Activated CD8-positive, alpha-beta T cell treated with anti-CD3 and anti-CD28 coated beads for 36 hours (primary cell): ENCODE data around the gene S1PR4. TPM values are rescaled to one million over a fixed set of nuclear protein-coding genes. Genes with fewer than 3 reads are reported as not detected.
"Not testable (repeated sequence)": the region's sequence is repeated elsewhere in the genome, so short reads cannot be mapped to it uniquely, and the experiment has no call there.

Experiments used
- ATAC-seq: fragments of 200-7000 bp; cut with Tn5 transposase; one replicate; pipeline ENCODE4 v1.10.0; 2021; ENCODE audit warnings: mild to moderate bottlenecking, moderate library complexity
- CTCF ChIA-PET: fragments of 350-600 bp; sonication (Branson Sonifier 250); formaldehyde crosslinking; loops from one replicate; lab custom pipeline; 2021; ENCODE audit warnings: antibody characterized with exemption; lab: Charles Lee
- POLR2A ChIA-PET: fragments of 350-600 bp; sonication (Branson Sonifier 250); formaldehyde crosslinking; loops from one replicate; lab custom pipeline; 2021; ENCODE audit warnings: antibody characterized with exemption; lab: Charles Lee
- DNase-seq: peaks from one replicate; pipeline ENCODE4 v3.0.0-alpha.2; 2020
- H3K27ac Mint-ChIP-seq: one replicate; pipeline ENCODE4 v1.8.0; 2021; ENCODE audit warnings: mild to moderate bottlenecking, mixed read lengths
- H3K27me3 Mint-ChIP-seq: one replicate; pipeline ENCODE4 v1.8.0; 2021; ENCODE audit warnings: mixed read lengths
- H3K36me3 Mint-ChIP-seq: one replicate; pipeline ENCODE4 v1.8.0; 2021; ENCODE audit warnings: low read depth, mixed read lengths
- H3K4me1 Mint-ChIP-seq: one replicate; pipeline ENCODE4 v1.8.0; 2021; ENCODE audit warnings: low read depth, mixed read lengths
- H3K4me3 Mint-ChIP-seq: one replicate; pipeline ENCODE4 v1.8.0; 2021; ENCODE audit warnings: mild to moderate bottlenecking, moderate library complexity, mixed read lengths
- H3K9me3 Mint-ChIP-seq: one replicate; pipeline ENCODE4 v1.8.0; 2021; ENCODE audit warnings: mixed read lengths
- intact Hi-C: fragments of 100-400 bp; cut with micrococcal nuclease; formaldehyde crosslinking; loops from one replicate; pipeline ENCODE4 v1.10.0; 2022
- total RNA-seq, 2 experiments: library from RNA; stranded (reverse); gene quantifications; one replicate each; pipeline ENCODE4 v1.2.3, GENCODE V29; 2021
- TF ChIP-seq, protein P1 (sequence below): fragments of 200-600 bp; IDR thresholded peaks from one replicate; pipeline ENCODE4 v1.8.0; 2022; ENCODE audit warnings: antibody characterized with exemption, mild to moderate bottlenecking

S1PR4 gene
- total RNA-seq, 2 experiments from 2014 or later, result 48.5 to 51.9 TPM

DNA sequence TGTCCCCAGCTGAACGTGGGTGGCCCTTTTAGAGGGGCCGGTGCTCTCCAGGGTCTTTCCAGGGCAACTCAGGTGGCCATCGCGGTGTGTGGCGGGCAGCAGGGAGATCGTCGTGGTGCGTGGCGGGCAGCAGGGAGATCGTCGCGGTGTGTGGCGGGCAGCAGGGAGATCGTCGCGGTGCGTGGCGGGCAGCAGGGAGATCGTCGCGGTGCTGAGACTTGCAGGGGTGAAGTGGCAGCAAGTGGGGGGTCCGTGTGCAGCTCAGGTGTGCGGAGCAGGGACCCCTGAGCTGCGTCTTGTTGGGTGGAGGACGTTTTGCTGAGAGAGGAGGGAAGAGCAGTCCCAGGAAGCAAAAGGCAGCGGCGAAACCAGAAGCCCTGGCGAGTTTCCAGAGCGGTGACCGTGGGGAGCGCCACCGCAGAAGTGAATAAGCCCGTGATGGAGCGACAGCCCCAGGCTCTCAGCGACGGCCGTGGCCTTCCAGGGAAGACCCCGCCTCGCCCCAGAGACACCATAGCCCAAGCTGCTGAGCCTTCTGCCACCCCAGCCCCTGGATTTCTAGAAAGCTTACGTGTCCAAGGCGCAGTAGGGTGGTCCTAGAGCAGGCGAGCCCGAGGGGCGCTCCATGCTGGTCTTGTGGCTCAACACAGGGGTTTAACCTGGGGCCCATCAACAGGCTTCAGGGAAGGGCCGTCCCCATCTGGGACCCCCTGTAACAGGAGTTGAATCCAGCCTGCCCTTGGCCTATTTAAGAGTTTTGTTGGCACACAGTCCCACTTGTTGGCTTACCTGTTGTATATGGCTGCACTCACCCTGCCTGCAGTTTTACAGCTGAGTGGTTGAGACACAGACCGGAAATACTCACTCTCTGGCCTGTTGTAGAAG lies 12.6 kb downstream of the S1PR4 start:
- no peak overlapping the region for H3K4me3 Mint-ChIP-seq
- H3K27me3 Mint-ChIP-seq, result no peaks in the 10 kb centered on the region
- H3K36me3 Mint-ChIP-seq, result peaks cover 42% of the 10 kb centered on the region
- intact Hi-C loops, result no loop called here
- H3K27ac Mint-ChIP-seq, result no peak overlapping the region
- ChIA-PET POLR2A (no interaction called here), CTCF (no interaction called here)
- no peak for ATAC-seq
- DNase-seq, result no peak
- TF ChIP-seq, protein P1, sequence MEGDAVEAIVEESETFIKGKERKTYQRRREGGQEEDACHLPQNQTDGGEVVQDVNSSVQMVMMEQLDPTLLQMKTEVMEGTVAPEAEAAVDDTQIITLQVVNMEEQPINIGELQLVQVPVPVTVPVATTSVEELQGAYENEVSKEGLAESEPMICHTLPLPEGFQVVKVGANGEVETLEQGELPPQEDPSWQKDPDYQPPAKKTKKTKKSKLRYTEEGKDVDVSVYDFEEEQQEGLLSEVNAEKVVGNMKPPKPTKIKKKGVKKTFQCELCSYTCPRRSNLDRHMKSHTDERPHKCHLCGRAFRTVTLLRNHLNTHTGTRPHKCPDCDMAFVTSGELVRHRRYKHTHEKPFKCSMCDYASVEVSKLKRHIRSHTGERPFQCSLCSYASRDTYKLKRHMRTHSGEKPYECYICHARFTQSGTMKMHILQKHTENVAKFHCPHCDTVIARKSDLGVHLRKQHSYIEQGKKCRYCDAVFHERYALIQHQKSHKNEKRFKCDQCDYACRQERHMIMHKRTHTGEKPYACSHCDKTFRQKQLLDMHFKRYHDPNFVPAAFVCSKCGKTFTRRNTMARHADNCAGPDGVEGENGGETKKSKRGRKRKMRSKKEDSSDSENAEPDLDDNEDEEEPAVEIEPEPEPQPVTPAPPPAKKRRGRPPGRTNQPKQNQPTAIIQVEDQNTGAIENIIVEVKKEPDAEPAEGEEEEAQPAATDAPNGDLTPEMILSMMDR, result no peak
- peaks cover 32% of the 10 kb centered on the region for H3K4me1 Mint-ChIP-seq
- no peaks in the 10 kb centered on the region for H3K9me3 Mint-ChIP-seq

DNA sequence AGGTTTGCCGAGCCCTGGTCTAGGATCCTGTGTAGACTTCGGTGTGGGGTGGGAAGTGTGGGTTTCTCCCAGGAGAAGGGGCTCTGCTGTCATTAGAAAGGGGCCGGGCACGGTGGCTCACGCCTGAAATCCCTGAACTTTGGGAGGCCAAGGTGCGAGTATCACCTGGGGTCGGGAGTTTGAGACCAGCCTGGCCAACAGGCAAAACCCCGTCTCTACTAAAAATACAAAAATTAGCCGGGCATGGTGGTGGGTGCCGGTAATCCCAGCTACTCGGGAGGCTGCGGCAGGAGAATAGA lies 13.2 kb downstream of the S1PR4 start:
- DNase-seq, H3K9me3 Mint-ChIP-seq, ATAC-seq, intact Hi-C loops, H3K27ac Mint-ChIP-seq, H3K27me3 Mint-ChIP-seq, H3K4me3 Mint-ChIP-seq, CTCF ChIA-PET, POLR2A ChIA-PET: not testable (repeated sequence)
- peaks cover 39% of the 10 kb centered on the region for H3K36me3 Mint-ChIP-seq
- H3K4me1 Mint-ChIP-seq, result peaks cover 29% of the 10 kb centered on the region

DNA sequence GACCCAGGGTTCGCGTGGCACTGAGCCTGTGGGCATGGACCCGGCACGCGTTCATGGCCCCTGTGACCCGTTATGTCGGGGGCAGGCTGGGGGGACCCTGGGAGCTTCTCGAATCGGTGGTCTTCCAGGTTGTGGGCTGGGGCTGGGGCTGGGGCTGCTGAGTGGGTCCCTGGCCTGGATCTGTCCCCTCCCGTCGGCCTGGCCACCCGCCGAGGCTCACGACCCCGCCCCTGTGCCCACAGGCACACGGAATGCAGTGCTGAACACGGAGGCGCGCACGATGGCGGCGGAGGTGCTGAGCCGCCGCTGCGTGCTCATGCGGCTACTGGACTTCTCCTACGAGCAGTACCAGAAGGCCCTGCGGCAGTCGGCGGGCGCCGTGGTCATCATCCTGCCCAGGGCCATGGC lies 13.7 kb downstream of the S1PR4 start:
- Mint-ChIP-seq H3K4me3 (no peak overlapping the region), H3K9me3 (no peaks in the 10 kb centered on the region), H3K27me3 (no peaks in the 10 kb centered on the region), H3K36me3 (peaks cover 34% of the 10 kb centered on the region), H3K4me1 (peaks cover 25% of the 10 kb centered on the region), H3K27ac (no peak overlapping the region)
- DNase-seq, result no peak
- TF ChIP-seq, protein P1, result no peak
- ATAC-seq, result no peak
- POLR2A ChIA-PET, result no interaction called here
- intact Hi-C loops, result no loop called here
- CTCF ChIA-PET, result no interaction called here

DNA sequence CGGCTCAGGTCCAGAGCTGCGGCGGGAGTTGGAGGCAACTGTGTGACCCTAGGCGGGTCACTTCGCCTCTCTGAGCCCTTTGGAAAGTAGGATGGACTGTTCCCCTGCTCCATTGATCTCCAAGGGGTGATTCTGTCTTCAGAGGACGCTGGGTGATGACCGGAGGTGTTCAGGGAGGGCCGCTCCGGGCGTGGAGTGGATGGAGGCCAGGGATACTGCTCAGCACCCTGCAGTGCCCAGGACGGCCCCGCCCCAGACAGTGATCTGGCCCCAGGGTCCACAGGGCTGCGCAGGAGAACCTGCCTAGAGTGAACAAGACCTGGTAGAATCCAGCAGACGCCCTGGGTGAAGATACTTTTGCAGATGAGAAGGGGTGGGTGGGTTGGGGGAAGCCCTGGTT lies 14.1 kb downstream of the S1PR4 start:
- intact Hi-C loops, result no loop called here
- no peak overlapping the region for H3K4me3 Mint-ChIP-seq
- H3K9me3 Mint-ChIP-seq, result no peaks in the 10 kb centered on the region
- H3K36me3 Mint-ChIP-seq, result peaks cover 33% of the 10 kb centered on the region
- no peak overlapping the region for H3K27ac Mint-ChIP-seq
- TF ChIP-seq, protein P1, result no peak
- H3K27me3 Mint-ChIP-seq, result no peaks in the 10 kb centered on the region
- no peak for ATAC-seq
- ChIA-PET CTCF (no interaction called here), POLR2A (no interaction called here)
- peaks cover 20% of the 10 kb centered on the region for H3K4me1 Mint-ChIP-seq
- DNase-seq, result no peak

DNA sequence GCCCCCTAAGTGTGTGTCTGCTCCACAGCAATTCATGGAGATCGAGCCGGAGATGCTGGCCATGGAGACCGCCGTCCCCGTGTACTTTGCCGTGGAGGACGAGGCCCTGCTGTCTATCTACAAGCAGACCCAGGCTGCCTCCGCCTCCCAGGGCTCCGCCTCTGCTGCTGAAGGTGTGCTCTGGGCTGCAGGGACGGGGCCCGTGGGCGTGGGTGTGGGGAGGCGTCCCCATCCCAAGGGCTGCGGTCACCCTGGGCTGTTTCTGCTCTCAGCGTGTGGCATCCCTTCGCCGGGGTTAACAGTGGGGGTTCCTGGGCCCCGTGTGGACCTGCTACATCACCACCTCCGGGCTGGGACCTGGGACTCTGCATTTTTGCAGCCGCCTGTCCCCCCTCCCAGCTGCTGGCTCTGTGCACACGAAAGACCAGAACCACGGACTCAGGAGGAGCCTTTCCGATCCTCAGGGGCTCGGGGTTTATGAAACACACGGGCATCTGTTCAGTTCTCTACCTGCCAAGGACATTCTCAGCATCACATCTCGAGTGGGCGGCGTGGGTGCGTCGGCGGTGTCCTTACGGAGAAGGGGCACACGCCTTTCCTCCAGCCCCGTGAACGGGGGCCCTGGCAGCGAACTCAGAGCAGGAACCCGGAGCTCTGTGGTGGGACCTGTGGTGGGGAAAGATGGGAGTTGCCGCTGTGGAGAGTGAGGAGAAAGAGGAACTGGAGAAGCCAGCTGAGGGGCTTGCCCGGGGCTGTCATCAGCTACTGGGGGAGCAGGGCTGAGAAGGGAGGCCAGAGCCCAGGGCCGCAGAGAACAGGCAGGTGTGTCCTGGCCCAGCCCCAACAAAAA lies 14.9 kb downstream of the S1PR4 start:
- no peak overlapping the region for H3K27ac Mint-ChIP-seq
- H3K4me3 Mint-ChIP-seq, result no peak overlapping the region
- TF ChIP-seq, protein P1, result no peak
- no peaks in the 10 kb centered on the region for H3K9me3 Mint-ChIP-seq
- peaks cover 28% of the 10 kb centered on the region for H3K36me3 Mint-ChIP-seq
- H3K4me1 Mint-ChIP-seq, result peaks cover 12% of the 10 kb centered on the region
- H3K27me3 Mint-ChIP-seq, result no peaks in the 10 kb centered on the region
- DNase-seq (no peak), ATAC-seq (no peak)
- intact Hi-C loops, result no loop called here
- POLR2A ChIA-PET, result no interaction called here
- CTCF ChIA-PET, result interaction anchor here (1.8 kb wide), 1 partner anchor 17 kb away, joined by 5 read pairs; no protein-coding TSS in a partner anchor
